ENCODE results near the gene C16orf82.
"Not testable (repeated sequence)": the region's sequence is repeated elsewhere in the genome, so short reads cannot be mapped to it uniquely, and the experiment has no call there.

C16orf82 gene

DNA sequence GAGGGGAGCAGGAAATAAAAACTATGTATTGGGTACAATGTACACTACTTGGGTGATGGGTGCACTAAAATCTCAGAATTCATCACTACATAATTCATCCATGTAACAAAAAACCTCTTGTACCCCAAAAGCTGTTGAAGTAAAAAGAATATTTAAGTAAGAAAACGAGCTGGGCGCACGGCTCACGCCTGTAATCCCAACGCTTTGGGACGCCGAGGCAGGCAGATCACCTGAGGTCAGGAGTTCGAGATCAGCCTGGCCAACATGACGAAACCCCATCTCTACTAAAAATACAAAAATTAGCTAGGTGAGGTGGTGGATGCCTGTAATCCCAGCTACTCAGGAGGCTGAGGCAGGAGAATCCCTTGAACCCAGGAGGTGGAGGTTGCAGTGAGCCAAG, 19.3 kb downstream of the C16orf82 start:
- DNase-seq (ENCODE audit: low read depth in 2 of 2, low spot score in 1 of 2) = not testable (repeated sequence)

DNA sequence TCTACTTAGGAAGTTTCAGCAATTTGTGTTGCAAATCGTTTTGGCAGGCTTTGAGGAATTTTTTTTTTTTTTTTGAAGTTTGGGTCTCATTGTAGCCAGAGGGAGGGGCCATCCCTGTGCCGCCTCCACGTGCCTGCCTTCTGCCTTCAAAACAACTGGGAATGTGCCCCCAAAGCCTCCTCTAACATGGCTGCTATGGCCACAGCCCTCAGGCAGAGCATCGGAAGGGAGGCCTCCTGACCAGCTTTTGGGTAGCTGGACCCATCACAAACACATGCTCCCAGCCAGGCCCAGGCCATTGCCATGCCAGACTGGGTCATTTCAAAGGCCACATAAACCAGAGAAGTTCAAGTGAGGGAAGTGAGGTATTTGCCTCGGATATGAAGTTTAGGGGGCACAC, 21.5 kb downstream of the C16orf82 start:
- DNase-seq (ENCODE audit: low read depth in 2 of 2, low spot score in 1 of 2) = no peak

DNA sequence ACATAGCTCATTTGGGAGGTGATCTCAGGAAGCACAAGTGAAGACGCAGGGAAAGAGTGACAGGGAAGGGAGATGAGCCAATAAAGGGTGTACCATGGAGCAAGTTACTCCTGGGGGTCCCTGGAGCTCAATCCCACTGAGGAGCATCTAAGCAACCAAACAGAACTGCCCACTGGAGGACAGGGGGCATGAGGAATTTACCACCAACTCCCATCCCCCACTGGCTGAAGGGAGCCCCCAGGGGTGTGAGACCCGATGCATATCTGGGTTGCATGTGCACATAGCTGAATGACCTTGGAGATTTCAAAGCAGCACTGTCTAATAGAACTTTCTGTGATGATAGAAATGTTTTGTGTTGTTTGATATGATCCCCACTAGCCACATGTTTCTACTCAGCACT, 29.6 kb downstream of the C16orf82 start:
- DNase-seq (ENCODE audit: low read depth in 2 of 2, low spot score in 1 of 2) = no peak

DNA sequence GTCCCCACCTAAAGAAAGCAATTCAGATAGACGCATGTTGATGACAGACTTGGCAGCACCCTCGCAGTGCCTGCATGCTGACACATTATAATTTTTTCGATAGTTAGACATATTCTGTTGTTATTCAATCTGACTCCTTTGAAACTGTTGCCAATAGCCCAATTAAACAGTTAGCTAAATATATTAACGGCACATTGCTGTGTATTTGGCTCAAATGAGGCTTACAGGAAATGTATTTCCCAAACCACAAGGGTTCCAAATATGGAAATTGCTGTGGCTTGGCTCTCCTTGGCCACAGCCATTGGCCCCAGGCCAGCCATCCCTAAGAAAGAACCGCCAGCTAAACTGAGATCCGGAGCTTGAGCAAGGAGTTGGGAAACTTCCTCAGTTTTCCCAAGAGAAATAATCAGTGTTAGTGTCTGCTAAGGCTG, 31.1 kb downstream of the C16orf82 start:
- DNase-seq (ENCODE audit: low read depth in 2 of 2, low spot score in 1 of 2) = no peak

DNA sequence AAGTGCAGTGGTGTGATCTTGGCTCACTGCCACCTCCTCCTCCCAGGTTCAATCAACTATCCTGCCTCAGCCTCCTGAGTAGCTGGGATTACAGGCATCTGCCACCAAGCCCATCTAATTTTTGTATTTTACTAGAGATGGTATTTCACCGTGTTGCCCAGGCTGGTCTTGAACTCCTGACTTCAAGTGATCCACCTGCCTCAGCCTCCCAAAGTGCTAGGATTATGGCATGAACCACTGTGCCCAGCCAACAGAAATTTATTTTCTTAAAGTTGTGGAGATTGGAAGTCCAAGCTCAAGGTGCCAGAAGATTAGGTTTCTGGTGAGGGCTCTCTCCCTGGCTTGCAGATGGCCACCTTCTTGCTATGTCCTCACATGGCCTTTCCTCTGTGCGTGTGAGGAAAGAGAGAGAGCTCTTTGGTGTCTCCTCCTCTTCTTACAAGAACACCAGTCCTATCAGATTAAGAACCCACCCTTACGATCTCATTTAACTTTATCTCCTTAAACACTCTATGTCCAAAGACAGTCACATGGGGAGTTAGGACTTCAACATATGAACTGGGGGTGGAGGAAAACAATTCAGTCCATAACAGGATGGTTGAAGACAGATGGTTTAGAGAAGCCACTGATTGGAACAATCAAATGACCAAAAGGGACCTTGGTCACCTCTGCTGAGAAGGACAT, 31.8 kb downstream of the C16orf82 start:
- no peak for DNase-seq (ENCODE audit: low read depth in 2 of 2, low spot score in 1 of 2)

DNA sequence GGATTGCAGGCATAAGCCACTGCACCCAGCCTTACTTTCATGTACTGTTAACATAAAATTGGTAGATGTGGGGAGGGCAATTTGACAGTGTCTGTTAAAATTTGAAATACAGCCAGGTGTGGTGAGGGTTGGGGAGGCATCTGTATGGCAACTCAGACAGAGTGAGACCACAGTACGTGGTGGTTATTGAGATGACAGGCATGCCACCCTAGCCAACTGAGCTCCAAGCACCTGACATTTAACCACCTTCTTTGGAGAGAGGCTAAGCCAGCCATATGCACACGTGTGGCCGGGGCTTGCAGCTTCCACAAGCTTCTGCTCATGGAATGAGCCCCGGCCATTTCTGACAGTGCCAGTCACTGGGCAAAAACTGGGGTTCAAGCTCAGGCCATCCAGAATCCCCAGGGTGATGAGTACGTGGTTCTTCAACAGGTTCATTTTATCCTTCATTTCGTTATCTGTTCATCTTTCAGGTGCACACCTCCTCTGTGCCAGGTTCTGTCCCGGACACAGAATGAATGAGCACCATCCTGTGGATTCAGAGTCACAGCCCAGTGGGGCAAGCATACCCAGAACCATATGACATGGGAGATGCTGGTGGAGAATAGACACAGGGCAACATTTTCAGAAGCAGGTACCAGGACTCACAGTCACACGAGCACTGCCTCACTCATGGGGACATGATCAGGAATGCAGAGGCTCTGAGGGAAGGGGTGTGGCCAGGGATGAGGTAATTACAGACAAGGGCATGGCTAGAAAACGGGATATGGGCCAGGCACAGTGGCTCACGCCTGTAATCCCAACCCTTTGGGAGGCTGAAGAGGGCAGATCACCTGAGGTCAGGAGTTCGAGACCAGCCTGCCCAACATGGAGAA, 36.2 kb downstream of the C16orf82 start:
- no peak for DNase-seq (ENCODE audit: low read depth in 2 of 2, low spot score in 1 of 2)

DNA sequence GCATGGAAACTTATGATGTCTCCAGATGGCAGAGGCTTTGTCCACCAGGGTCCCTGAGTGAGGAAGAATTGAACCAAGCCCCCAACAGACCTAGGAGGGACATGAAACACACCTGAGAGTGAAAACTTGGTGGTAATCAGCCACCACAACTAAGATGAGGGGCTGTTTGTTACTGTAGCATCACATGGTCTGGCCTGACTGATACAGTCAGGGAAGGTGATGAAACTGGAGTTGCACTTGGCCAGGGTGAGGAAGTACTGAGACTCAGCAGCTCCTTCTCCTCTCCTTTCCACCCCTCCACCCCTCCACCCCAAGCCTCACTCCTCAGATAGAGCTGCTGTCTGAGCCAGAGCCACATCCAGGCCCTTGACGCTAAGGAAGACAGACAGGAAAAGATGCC, 37.2 kb downstream of the C16orf82 start:
- DNase-seq (ENCODE audit: low read depth in 2 of 2, low spot score in 1 of 2) = no peak

DNA sequence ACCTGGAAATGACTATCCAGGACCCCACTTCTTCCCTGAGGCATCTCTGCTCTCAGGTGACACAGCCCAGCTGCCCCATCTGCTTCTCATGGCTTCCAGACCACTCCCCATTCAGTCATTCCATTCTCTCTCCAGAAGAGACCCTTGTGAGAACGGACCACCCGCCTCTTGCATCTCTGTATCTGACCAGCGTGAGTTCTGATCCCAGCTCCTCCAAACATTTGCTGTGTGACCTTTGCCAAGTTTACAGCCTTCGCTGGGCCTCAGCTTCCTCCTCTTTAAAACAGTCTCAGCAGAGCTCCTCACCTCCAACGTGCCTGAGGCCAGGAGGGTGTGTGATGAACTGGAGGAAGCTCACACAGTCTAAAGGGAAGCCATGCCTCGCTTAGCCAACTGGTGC, 39.6 kb downstream of the C16orf82 start:
- DNase-seq (ENCODE audit: low read depth in 2 of 2, low spot score in 1 of 2) = no peak

DNA sequence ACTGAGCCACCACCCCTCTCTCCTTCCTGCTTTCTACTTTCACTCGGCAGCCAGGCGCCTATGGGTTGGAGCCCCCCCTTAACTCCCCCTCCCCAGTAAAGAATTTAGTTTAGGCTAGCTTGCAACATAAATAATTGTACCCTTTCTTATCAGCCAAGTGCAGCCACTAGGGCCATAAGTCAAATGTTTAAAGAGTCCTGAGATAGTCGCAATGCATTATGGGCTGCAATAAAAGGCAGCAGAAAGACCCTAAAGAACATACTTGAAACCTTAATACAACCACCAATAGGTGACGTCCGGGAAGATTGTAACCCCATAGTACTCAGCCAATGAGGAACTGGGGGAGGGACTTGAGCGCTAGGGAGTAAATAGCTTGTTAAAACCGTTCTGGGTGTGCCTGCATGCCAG, 40.5 kb downstream of the C16orf82 start:
- DNase-seq (ENCODE audit: low read depth in 2 of 2, low spot score in 1 of 2) = no peak

DNA sequence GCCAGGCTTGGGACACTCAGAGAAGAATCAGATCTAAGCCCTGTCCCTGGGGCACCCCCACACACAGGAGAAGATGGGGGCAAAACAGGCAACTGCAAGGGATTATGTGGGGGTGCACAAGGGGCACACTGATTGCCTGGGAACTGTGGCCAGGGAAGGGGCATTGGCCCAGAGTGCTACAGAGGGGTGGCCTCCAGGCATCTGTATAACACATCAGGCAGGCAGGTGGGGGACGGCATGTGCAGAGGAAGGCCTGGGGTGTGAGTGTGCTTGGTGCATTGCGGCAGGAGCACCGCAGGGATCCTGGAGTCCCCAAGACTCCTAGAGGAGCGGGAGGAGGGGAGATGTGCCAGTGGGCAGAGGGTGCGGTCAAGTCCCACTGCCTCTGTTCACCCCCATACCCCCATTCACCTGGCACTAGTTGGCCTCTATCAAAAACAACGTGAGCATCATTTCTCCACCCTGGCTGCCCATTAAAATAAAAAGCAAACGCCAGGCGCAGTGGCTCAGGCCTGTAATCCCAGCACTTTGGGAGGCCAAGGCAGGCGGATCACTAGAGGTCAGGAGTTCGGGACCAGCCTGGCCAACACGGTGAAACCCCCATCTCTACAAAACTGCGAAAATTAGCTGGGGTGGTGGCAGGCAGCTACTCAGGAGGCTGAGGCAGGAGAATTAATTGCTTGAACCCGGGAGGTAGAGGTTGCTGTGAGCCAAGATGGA, 41.5 kb downstream of the C16orf82 start:
- DNase-seq (ENCODE audit: low read depth in 2 of 2, low spot score in 1 of 2) = no peak

DNA sequence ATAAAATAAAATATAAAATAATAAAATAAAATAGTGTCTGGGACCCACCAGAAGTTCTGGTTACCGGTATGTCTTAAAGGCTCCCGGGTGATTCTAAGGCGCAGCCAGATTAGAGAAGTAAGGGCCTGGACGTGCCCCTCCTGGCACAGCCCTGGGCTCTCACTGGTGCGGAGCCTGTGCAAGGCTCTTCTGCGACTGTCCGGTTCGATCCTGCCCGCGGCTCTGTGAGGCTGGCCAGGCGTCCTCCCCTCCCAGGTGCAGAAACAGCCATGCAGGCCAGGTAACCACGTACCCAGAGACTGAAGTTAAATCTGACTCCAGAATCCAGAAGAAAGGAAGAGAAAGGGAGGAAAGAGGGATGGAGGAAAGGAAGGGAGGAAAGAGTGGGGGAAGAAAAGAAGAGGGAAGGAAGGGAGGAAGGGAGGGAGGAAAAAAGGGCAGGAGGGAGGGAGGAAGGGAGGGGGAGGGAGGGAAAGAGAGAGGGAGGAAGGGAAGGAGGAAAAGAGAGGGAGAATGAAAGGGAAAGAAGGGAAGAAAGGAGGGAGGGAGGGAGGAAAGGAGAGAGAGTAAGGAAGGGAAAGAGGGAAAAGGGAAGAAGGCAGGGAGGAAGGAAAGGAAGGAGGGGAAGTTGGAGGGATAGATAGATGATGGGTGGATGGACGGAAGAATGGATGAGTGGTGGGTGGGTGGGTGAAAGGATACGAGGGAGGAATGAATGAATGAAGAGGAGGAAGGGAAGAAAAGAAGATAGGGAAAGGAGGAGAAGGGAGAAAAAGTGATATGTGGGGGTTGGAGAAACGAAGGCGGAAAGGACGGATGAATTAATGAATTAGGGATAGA, 42.3 kb downstream of the C16orf82 start:
- no peak for DNase-seq (ENCODE audit: low read depth in 2 of 2, low spot score in 1 of 2)

DNA sequence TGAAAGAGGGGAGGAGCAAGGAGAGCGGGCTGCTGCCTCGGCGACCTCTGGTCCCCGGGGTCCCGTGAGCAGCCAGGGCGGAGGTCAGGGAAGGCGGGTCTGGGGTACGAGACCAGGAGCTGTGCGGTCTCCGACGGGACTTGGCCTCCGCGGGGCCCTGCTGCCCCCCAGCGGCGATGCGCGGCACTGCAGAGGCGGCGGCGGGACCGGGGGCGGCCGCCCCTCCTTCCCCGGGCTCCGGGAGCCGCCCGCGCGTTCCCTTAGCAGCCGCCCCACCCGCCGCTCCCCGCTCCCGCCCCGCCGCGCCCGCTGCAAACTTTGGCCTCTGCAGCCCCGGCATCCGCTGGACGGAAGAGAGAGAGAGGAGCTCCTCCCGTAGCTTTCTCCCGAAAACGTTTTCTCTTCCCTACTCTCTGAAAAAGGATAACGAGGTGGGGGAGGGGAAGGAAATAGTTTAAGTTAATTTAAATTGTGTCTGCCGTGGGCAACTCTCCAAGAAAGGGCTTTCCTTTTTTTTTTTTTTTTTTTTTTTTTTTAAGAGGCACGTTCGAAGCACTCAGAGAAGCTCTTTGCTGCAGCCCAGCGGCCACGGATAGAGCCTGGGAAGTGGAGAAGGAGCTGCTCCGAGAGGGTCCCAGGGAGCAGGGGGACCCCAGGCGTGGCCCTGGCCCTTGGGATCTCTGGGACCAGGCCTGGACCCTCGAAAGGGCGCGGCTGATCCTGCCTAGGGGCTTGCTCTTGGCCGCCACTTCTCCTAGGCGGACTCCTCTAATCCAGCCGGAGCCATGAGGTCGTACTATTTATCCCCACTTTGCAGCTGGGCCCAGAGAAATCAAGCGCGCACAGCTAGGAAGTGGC, 43.2 kb downstream of the C16orf82 start:
- peak; percentile 40 to 57 for DNase-seq (ENCODE audit: low read depth in 2 of 2, low spot score in 1 of 2)

DNA sequence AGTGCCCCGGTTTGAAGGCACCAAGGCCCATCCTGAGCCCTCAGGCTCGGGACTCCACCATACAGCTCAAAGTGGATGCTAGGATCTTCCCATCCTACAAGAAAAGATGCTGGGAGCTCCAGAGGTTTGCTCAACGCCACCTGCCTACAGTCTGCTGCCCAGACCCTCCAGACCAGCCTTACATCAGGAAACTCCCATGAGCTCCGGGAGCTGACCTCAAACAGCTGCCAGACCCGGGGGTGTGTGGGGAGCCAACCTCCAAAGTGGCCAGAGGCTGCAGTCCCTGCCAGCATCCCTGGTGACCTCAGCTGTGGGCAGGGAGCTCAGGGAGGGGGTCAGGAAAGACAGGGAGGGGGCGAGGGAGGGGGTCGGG, 43.8 kb downstream of the C16orf82 start:
- DNase-seq (ENCODE audit: low read depth in 2 of 2, low spot score in 1 of 2) = no peak

DNA sequence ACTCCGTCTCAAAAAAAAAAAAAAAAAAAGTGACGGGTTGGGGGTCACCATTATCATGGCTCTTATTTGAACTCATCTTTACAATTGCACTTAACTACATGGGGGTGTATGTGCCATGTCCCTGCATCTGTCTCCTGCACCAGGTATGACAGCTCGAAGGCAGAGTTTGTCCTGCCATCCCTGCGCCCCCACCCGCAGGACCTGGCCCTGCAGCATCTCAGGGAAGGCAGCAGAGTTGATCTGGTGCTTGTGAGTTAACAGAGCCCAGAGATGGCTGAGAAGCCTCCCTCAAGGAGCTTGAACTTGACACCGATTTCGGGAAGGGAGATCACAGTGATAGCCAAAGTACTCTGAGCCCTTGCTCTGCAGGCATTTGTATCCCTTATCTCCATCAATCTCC, 44.8 kb downstream of the C16orf82 start:
- DNase-seq (ENCODE audit: low read depth in 2 of 2, low spot score in 1 of 2) = no peak

DNA sequence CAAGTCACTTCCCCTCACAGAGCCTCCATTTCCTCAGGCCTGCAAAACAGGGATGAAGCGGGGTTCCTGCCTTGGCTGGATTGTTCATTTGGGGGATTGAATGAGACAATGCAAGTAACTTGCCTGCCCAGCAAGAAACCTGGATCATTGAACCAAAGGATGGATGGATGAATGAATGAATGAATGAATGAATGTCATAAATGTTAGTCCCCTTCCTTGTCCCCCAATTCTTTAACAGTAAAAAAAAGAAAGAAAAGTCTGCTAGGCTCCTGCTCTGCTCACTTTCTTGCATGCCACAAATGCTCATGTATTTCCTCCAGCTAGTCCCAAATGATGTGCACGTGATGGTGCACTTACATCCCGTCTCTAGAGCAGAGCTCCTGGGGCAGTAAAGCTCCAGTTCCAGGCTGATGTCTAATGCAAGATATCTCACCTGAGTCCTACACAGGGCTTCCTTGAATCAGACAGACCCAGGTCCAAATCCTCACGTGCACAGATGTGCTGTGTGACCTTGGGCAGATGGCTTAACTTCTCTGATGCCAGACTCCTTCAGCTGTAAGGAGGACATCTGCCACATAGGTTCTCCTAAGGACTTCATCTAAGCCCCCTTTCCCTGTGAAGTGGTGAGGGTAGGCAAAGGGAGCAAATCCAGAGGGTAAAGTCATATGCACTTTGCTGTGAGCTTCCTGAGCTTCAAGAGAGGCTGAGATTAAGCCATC, 45.5 kb downstream of the C16orf82 start:
- no peak for DNase-seq (ENCODE audit: low read depth in 2 of 2, low spot score in 1 of 2)

DNA sequence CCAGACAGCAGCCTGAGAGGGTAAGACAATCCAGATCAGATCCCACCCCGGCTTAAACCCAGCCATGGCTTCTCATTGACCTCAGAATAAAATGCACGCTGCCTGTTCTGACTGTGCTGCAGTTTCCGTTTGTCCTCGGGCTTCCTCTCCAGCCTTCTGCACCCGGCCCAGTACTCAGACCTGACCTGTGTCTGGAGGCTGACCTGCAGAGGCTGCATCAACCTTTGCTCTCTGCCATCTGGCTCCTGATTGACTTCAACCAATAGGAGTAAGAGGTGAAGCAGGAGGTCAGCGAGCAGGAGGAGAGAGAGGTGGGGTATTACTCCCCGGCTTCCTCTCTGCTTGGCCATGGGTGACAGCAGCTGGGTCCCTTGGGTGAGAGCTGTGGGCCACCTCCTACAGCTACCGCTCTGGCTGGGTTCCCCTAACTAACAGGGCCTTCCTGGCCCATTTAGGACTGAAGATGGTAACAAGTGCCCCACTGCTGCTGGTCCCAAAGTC, 46.7 kb downstream of the C16orf82 start:
- no peak for DNase-seq (ENCODE audit: low read depth in 2 of 2, low spot score in 1 of 2)

DNA sequence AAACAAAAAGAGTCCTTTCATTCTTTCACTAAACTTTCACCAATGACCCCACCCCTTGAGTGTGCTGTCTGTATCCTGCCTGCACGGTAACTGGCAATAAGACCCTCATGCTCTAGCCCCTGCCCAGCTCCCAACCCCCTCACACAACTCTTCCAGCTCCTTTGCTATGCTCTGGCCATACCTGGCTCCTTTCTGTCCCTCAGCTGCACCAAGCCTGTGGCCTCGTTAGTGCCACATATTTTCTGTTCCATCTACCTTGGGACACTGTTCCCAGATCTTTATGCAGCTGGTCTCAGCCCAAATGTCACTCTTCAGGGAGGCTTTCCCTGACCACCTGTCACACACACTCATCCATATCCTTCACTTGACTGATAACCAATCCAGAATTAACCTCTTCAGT, 47.3 kb downstream of the C16orf82 start:
- no peak for DNase-seq (ENCODE audit: low read depth in 2 of 2, low spot score in 1 of 2)

DNA sequence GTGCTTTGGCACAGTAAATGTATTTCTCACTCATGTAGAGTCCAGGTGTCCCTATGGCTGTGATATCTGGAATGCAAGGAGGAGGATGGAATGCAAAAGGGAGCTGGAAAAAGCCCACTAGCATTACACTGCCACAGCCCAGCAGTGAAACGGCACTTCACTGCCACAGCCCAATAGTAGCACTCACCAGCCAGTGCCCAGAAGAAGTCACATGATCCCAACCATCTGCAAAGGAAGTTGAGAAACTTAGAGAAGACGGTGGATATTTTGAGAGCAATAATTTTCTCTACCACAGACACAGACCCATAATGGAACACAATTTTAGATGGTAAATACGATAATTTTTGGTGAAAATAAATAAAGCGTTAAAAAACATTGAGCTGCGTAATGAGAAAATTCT, 51.8 kb downstream of the C16orf82 start:
- DNase-seq (ENCODE audit: low read depth in 2 of 2, low spot score in 1 of 2) = no peak

Data from stimulated activated CD8-positive, alpha-beta memory T cell treated with anti-CD3 and anti-CD28 coated beads, Interleukin-4, amount 100 ng/mL, for 1 hour (primary cell).